Measurements from ENCODE around the gene IL20RA. TPM values are rescaled to one million over a fixed set of nuclear protein-coding genes. Genes with fewer than 3 reads are reported as not detected.

The IL20RA gene, protein sequence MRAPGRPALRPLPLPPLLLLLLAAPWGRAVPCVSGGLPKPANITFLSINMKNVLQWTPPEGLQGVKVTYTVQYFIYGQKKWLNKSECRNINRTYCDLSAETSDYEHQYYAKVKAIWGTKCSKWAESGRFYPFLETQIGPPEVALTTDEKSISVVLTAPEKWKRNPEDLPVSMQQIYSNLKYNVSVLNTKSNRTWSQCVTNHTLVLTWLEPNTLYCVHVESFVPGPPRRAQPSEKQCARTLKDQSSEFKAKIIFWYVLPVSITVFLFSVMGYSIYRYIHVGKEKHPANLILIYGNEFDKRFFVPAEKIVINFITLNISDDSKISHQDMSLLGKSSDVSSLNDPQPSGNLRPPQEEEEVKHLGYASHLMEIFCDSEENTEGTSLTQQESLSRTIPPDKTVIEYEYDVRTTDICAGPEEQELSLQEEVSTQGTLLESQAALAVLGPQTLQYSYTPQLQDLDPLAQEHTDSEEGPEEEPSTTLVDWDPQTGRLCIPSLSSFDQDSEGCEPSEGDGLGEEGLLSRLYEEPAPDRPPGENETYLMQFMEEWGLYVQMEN
- not detected for polyA plus RNA-seq (2013, experiment 1 of 2)
- polyA plus RNA-seq (2013, experiment 2 of 2): 0.01 TPM

DNA sequence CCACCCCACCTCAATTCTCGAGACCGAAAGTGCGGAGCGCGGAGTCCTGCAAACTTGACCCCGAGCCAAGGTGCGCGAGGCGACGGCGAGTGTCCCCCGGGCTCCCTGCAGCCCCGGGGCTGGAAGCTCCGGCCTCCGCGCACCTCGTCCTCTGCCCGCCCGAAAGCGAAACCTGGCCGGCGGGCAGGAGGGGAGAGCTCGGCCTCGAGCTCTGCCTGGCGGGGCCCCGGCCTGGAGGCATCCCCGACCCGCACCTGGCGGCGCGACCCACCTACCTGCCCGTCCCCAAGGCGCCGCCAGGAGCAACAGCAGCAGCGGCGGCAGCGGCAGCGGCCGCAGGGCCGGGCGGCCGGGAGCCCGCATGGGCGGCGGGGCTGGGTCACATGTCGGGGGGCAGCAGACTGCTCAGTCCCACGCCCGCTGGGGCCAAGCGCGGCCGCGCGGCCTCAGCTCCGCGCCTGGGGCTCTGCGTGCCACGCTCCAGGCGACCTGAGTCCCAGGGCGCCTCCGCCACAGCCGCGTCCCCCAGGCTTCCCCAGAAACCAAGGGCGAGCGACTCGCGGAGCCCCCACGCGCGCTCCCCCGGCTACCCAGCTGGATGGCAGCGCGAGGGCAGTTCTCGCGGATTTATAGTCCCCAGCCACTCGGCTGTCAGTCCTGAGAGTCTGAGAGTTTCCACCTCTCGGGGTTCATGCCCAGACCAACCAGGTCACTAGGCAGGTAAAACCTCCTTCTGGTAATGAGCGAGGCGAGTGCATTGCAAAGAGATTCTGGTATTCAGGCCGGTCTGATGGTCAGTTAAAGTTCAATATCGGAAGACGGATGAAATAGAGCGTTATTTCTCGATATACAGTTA lies at the start of gene IL20RA:
Gene IL20RA, minus strand, starts transcription at position 600 of the 856 bp plus-strand sequence. Its CDS starts 237 bp downstream, at position 363.
- no peak within 1 kb of the TSS for H2BK5ac ChIP-seq (ENCODE audit: low read length)
- no CpG with 5 or more reads among the region's 83 CpGs for WGBS, 2 donors (ENCODE audit: extremely low coverage in 2 of 2, insufficient read length in 2 of 2, insufficient replicate concordance in 1 of 2)
- no peak within 1 kb of the TSS for H2BK12ac ChIP-seq (ENCODE audit: low read length)
- peak within 1 kb of the TSS; percentile 72 for H3K9ac ChIP-seq (ENCODE audit: low read depth, low read length, poor library complexity)
- DNase-seq (ENCODE audit: low spot score): peak; percentile 8
- H3K4me3 ChIP-seq (ENCODE audit: low read length in 2 of 2): peak within 1 kb of the TSS; percentile 26 to 69
- peak within 1 kb of the TSS; percentile 57 for H3K18ac ChIP-seq (ENCODE audit: low read length)
- H2AFZ ChIP-seq (ENCODE audit: low read length): peak within 1 kb of the TSS; percentile 89
- peak within 1 kb of the TSS; percentile 90 for H3K4me2 ChIP-seq (ENCODE audit: insufficient read depth, low read length, poor library complexity, severe bottlenecking)
- H3K27me3 ChIP-seq (ENCODE audit: control insufficient read depth in 3 of 3, insufficient read depth in 3 of 3, low read depth in 1 of 3, low read length in 3 of 3): peaks cover 11 to 70% (median 25%) of the 10 kb centered on the region in 3 experiments
- H4K91ac ChIP-seq (ENCODE audit: low read depth, low read length, poor library complexity): no peak within 1 kb of the TSS
- peak within 1 kb of the TSS; percentile 5 for H3K23ac ChIP-seq (ENCODE audit: low read depth, low read length, poor library complexity)
- H3K79me1 ChIP-seq (ENCODE audit: low read depth, low read length): no peaks in the 10 kb centered on the region
- no peak within 1 kb of the TSS for H4K8ac ChIP-seq (ENCODE audit: low read depth, low read length)
- H3K4ac ChIP-seq (ENCODE audit: low read length): no peak within 1 kb of the TSS
- no peaks in the 10 kb centered on the region for H3K9me3 ChIP-seq (replicated peaks in 1 of 2; ENCODE audit: control insufficient read depth in 2 of 2, insufficient read depth in 1 of 2, low read depth in 1 of 2, low read length in 2 of 2)
- no peaks in the 10 kb centered on the region for H3K36me3 ChIP-seq (replicated peaks in 1 of 2; ENCODE audit: control insufficient read depth in 2 of 2, insufficient read depth in 2 of 2, low read length in 2 of 2)
- no peak within 1 kb of the TSS for H2AK5ac ChIP-seq (ENCODE audit: low read depth, low read length)
- no peak within 1 kb of the TSS for H2BK15ac ChIP-seq (ENCODE audit: low read length)
- no peak within 1 kb of the TSS for H3K27ac ChIP-seq (replicated peaks; ENCODE audit: low read length)
- no peaks in the 10 kb centered on the region for H3K4me1 ChIP-seq (ENCODE audit: control insufficient read depth in 2 of 2, insufficient read depth in 1 of 2, low read depth in 1 of 2, low read length in 2 of 2)
- H3K14ac ChIP-seq (ENCODE audit: low read length): no peak within 1 kb of the TSS
- no peak within 1 kb of the TSS for H2BK120ac ChIP-seq (ENCODE audit: low read depth, low read length)

DNA sequence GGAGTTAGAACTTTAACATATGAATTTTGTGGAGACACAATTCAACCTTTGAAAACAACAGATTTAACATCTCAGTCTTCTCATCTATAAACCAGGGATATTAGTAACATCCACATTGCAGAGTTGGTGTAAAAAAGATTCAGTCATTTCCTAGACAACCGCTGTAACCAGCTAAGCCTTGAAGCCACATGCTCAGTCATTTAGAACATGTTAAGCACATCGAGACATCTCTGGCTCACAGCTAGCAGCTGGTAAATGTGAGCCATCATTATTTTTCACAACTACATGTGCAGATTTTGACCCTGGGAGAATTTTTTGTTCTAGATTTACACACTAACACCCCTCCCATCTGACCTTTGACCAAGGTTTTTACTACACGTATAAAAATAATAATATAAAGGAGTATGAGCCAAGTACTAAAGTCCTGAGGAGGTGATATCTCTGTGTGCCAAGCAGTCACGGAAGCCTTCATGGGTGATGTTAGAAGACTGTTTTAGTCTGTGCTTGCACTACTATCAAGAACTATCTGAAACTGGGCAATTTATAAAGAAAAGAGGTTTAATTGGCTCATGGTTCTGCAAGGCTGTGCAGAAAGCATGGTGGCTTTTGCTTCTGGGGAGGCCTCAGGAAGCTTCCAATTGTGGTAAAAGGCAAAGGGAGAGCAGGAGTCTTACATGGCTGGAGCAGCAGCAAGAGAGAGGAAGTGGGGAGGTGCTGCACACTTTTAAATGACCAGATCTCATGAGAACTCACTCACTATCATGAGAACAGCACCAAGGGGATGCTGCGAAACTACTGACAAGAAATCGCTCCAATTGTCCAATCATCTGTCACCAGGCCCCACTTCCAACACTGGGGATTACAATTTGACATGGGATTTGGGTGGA lies 48.7 kb upstream of the IL20RA start:
- no CpG with 5 or more reads among the region's 6 CpGs for WGBS, 2 donors (ENCODE audit: extremely low coverage in 2 of 2, insufficient read length in 2 of 2, insufficient replicate concordance in 1 of 2)
- H3K4me2 ChIP-seq (ENCODE audit: insufficient read depth, low read length, poor library complexity, severe bottlenecking): no peak overlapping the region
- H2BK120ac ChIP-seq (ENCODE audit: low read depth, low read length): no peak overlapping the region
- H2AFZ ChIP-seq (ENCODE audit: low read length): no peak overlapping the region
- H3K4me1 ChIP-seq (ENCODE audit: control insufficient read depth in 2 of 2, insufficient read depth in 1 of 2, low read depth in 1 of 2, low read length in 2 of 2): peaks cover 0 to 1% of the 10 kb centered on the region in 2 donors
- H2BK15ac ChIP-seq (ENCODE audit: low read length): no peak overlapping the region
- no peak overlapping the region for H3K4me3 ChIP-seq (ENCODE audit: low read length in 2 of 2)
- no peak overlapping the region for H4K91ac ChIP-seq (ENCODE audit: low read depth, low read length, poor library complexity)
- no peak overlapping the region for H3K14ac ChIP-seq (ENCODE audit: low read length)
- no peaks in the 10 kb centered on the region for H3K27me3 ChIP-seq (ENCODE audit: control insufficient read depth in 3 of 3, insufficient read depth in 3 of 3, low read depth in 1 of 3, low read length in 3 of 3)
- no peak overlapping the region for H3K18ac ChIP-seq (ENCODE audit: low read length)
- no peak overlapping the region for H4K8ac ChIP-seq (ENCODE audit: low read depth, low read length)
- H3K36me3 ChIP-seq (replicated peaks in 1 of 2; ENCODE audit: control insufficient read depth in 2 of 2, insufficient read depth in 2 of 2, low read length in 2 of 2): no peaks in the 10 kb centered on the region
- H3K4ac ChIP-seq (ENCODE audit: low read length): no peak overlapping the region
- peaks cover 0 to 1% of the 10 kb centered on the region in 2 donors for H3K9me3 ChIP-seq (replicated peaks in 1 of 2; ENCODE audit: control insufficient read depth in 2 of 2, insufficient read depth in 1 of 2, low read depth in 1 of 2, low read length in 2 of 2)
- DNase-seq (ENCODE audit: low spot score): no peak
- no peak overlapping the region for H3K23ac ChIP-seq (ENCODE audit: low read depth, low read length, poor library complexity)
- H3K27ac ChIP-seq (replicated peaks; ENCODE audit: low read length): no peak overlapping the region
- no peak overlapping the region for H3K9ac ChIP-seq (ENCODE audit: low read depth, low read length, poor library complexity)
- H2BK12ac ChIP-seq (ENCODE audit: low read length): no peak overlapping the region
- no peaks in the 10 kb centered on the region for H3K79me1 ChIP-seq (ENCODE audit: low read depth, low read length)
- H2AK5ac ChIP-seq (ENCODE audit: low read depth, low read length): no peak overlapping the region
- H2BK5ac ChIP-seq (ENCODE audit: low read length): no peak overlapping the region

DNA sequence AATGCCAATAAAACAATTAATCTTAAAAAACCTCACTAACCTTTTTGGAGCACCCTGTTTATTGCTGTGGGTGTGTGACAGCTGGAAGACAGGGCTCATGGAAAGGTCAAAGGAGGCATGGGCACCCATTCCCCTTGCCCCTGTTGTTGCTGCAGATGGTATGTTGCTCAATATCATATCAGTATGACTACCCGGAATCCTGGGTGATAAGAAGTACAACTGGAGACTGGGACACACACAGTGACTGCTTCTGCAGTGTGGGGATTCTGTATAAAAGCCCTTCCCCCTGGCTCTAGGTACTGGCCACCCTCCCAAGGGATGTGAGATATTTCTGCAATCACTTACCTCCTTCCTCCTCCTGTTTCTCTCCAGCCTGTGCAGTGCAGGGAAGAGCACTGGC lies 47.3 kb upstream of the IL20RA start:
- Histone ChIP-seq H3K9ac (ENCODE audit: low read depth, low read length, poor library complexity) (no peak overlapping the region), H3K4me2 (ENCODE audit: insufficient read depth, low read length, poor library complexity, severe bottlenecking) (no peak overlapping the region), H3K9me3 (replicated peaks in 1 of 2; ENCODE audit: control insufficient read depth in 2 of 2, insufficient read depth in 1 of 2, low read depth in 1 of 2, low read length in 2 of 2) (peaks cover 0 to 1% of the 10 kb centered on the region in 2 donors), H4K8ac (ENCODE audit: low read depth, low read length) (no peak overlapping the region), H2BK120ac (ENCODE audit: low read depth, low read length) (no peak overlapping the region), H3K4me1 (ENCODE audit: control insufficient read depth in 2 of 2, insufficient read depth in 1 of 2, low read depth in 1 of 2, low read length in 2 of 2) (peaks cover 0 to 1% of the 10 kb centered on the region in 2 donors), H3K79me1 (ENCODE audit: low read depth, low read length) (no peaks in the 10 kb centered on the region), H2BK5ac (ENCODE audit: low read length) (no peak overlapping the region), H3K27ac (replicated peaks; ENCODE audit: low read length) (no peak overlapping the region), H4K91ac (ENCODE audit: low read depth, low read length, poor library complexity) (no peak overlapping the region), H2AFZ (ENCODE audit: low read length) (no peak overlapping the region), H3K14ac (ENCODE audit: low read length) (no peak overlapping the region), H3K4me3 (ENCODE audit: low read length in 2 of 2) (no peak overlapping the region), H3K27me3 (ENCODE audit: control insufficient read depth in 3 of 3, insufficient read depth in 3 of 3, low read depth in 1 of 3, low read length in 3 of 3) (no peaks in the 10 kb centered on the region), H3K36me3 (replicated peaks in 1 of 2; ENCODE audit: control insufficient read depth in 2 of 2, insufficient read depth in 2 of 2, low read length in 2 of 2) (no peaks in the 10 kb centered on the region), H3K23ac (ENCODE audit: low read depth, low read length, poor library complexity) (no peak overlapping the region), H2BK15ac (ENCODE audit: low read length) (no peak overlapping the region), H3K4ac (ENCODE audit: low read length) (no peak overlapping the region), H2AK5ac (ENCODE audit: low read depth, low read length) (no peak overlapping the region), H3K18ac (ENCODE audit: low read length) (no peak overlapping the region), H2BK12ac (ENCODE audit: low read length) (no peak overlapping the region)
- WGBS, 2 donors (ENCODE audit: extremely low coverage in 2 of 2, insufficient read length in 2 of 2, insufficient replicate concordance in 1 of 2): no CpG with 5 or more reads among the region's 1 CpG
- no peak for DNase-seq (ENCODE audit: low spot score)

Data from neuronal stem cell (in vitro differentiated cells).